MM.1S (cell line): Measurements from ENCODE around the gene CXCL5.

Experiments used
- DNase-seq: peaks from one replicate; pipeline ENCODE4 v3.0.0-alpha.2; 2015
- H2AFZ ChIP-seq: fragments of 300-600 bp; sonication (generic); 2 replicates; pipeline ENCODE4 v1.6.0; 2016; ENCODE audit warnings: antibody characterized with exemption, low read length
- H3F3A ChIP-seq: fragments of 300-600 bp; sonication (generic); 2 replicates; pipeline ENCODE4 v1.6.1; 2016; ENCODE audit warnings: mild to moderate bottlenecking, antibody characterized with exemption, low read length, moderate library complexity, mixed read lengths; ENCODE audit not compliant: insufficient read depth
- H3K27ac ChIP-seq: fragments of 300-600 bp; sonication (generic); 2 replicates; pipeline ENCODE4 v1.5.1; 2016; ENCODE audit warnings: mild to moderate bottlenecking, low read length
- H3K27me3 ChIP-seq: fragments of 300-600 bp; sonication (generic); replicated peaks from 2 replicates; pipeline ENCODE4 v1.6.0; 2016; ENCODE audit warnings: low read length; ENCODE audit not compliant: insufficient read depth
- H3K36me3 ChIP-seq: fragments of 300-600 bp; sonication (generic); replicated peaks from 2 replicates; pipeline ENCODE4 v1.6.1; 2016; ENCODE audit warnings: mild to moderate bottlenecking, low read length, mixed read lengths; ENCODE audit not compliant: insufficient read depth
- H3K4me1 ChIP-seq: fragments of 300-600 bp; sonication (generic); 2 replicates; pipeline ENCODE4 v1.6.1; 2016; ENCODE audit warnings: low read length, mixed read lengths
- H3K4me2 ChIP-seq: fragments of 300-600 bp; sonication (generic); 2 replicates; pipeline ENCODE4 v1.6.0; 2016; ENCODE audit warnings: low read depth, low read length
- H3K4me3 ChIP-seq: fragments of 300-600 bp; sonication (generic); 2 replicates; pipeline ENCODE4 v1.5.1; 2016; ENCODE audit warnings: low read length, mixed read lengths
- H3K79me2 ChIP-seq: fragments of 300-600 bp; sonication (generic); 2 replicates; pipeline ENCODE4 v1.6.1; 2016; ENCODE audit warnings: mixed run types, low read length, mixed read lengths
- H3K9ac ChIP-seq: fragments of 300-600 bp; sonication (generic); 2 replicates; pipeline ENCODE4 v1.6.1; 2016; ENCODE audit warnings: low read length, mixed read lengths
- H3K9me2 ChIP-seq: fragments of 300-600 bp; sonication (generic); replicated peaks from 2 replicates; pipeline ENCODE4 v1.6.1; 2016; ENCODE audit warnings: mild to moderate bottlenecking, low read length, mixed read lengths; ENCODE audit not compliant: insufficient read depth
- H3K9me3 ChIP-seq: fragments of 300-600 bp; sonication (generic); replicated peaks from 2 replicates; pipeline ENCODE4 v1.6.1; 2016; ENCODE audit warnings: mild to moderate bottlenecking, low read length, mixed read lengths; ENCODE audit not compliant: insufficient read depth
- H4K20me1 ChIP-seq: fragments of 300-600 bp; sonication (generic); 2 replicates; pipeline ENCODE4 v1.6.1; 2016; ENCODE audit warnings: mild to moderate bottlenecking, low read length, moderate library complexity, mixed read lengths; ENCODE audit not compliant: insufficient read depth
- EZH2 ChIP-seq: fragments of 300-600 bp; sonication (generic); optimal IDR thresholded peaks from 2 replicates; pipeline ENCODE3; 2017; ENCODE audit warnings: low read depth, mild to moderate bottlenecking, antibody characterized with exemption, low read length, mixed read lengths
- EZH2phosphoT487 ChIP-seq: fragments of 300-600 bp; sonication (generic); IDR thresholded peaks from 2 replicates; pipeline ENCODE4 v1.6.1; 2018; ENCODE audit warnings: antibody characterized with exemption, low read length
- TF ChIP-seq, protein P1 (sequence below): fragments of 300-600 bp; sonication (generic); IDR thresholded peaks from 2 replicates; pipeline ENCODE4 v1.5.1; 2016; ENCODE audit warnings: antibody characterized with exemption, low read length, mixed read lengths

The CXCL5 gene

DNA sequence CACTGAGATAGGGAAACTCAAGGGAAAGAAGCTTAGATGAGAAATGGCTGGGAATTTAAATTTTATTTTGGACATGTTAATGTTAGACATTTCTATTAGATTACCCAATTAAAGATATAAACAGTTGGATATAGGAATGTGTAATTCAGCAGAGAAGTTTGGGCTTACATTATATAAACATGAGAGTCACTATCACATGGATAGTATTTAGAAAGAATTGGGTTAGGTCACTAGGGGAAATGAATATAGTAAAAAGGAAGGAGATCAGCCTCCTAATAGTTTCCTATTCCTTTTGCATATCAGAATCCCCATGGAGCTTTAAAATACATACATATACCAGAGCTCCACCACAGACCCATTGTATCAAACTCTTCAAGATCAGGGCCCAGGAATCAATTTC is 19.6 kb upstream of the CXCL5 start:
- Histone ChIP-seq H3K9ac (no peak overlapping the region), H3K9me3 (no peaks in the 10 kb centered on the region)

DNA sequence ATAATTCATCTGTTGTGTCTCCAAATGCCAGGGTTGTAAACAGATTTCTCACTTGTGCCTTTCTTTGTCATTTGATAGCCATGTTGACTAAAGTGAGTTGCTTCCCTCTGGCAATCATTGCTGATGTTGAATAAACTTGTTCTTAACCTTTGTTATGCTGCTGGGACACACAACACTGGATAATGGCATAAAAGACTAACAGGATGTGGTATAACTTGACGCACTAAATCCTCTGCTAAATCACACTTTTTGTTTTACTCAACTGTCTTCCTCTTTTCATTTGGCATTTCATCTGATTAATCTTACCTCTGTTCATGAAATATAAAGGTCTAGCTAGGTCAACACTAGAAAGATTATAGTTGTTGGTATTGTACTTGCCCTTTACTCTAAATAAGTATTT is 17.6 kb upstream of the CXCL5 start:
- no peaks in the 10 kb centered on the region for H3F3A ChIP-seq
- H3K9me3 ChIP-seq, result no peaks in the 10 kb centered on the region
- no peaks in the 10 kb centered on the region for H4K20me1 ChIP-seq
- TF ChIP-seq EZH2 (no peak), EZH2phosphoT487 (no peak)
- TF ChIP-seq, protein P1, sequence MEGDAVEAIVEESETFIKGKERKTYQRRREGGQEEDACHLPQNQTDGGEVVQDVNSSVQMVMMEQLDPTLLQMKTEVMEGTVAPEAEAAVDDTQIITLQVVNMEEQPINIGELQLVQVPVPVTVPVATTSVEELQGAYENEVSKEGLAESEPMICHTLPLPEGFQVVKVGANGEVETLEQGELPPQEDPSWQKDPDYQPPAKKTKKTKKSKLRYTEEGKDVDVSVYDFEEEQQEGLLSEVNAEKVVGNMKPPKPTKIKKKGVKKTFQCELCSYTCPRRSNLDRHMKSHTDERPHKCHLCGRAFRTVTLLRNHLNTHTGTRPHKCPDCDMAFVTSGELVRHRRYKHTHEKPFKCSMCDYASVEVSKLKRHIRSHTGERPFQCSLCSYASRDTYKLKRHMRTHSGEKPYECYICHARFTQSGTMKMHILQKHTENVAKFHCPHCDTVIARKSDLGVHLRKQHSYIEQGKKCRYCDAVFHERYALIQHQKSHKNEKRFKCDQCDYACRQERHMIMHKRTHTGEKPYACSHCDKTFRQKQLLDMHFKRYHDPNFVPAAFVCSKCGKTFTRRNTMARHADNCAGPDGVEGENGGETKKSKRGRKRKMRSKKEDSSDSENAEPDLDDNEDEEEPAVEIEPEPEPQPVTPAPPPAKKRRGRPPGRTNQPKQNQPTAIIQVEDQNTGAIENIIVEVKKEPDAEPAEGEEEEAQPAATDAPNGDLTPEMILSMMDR, result no peak
- H3K4me3 ChIP-seq, result no peak overlapping the region
- no peak overlapping the region for H2AFZ ChIP-seq
- H3K36me3 ChIP-seq, result no peaks in the 10 kb centered on the region
- DNase-seq, result no peak
- no peaks in the 10 kb centered on the region for H3K79me2 ChIP-seq
- H3K4me2 ChIP-seq, result no peak overlapping the region
- no peaks in the 10 kb centered on the region for H3K27me3 ChIP-seq
- no peaks in the 10 kb centered on the region for H3K4me1 ChIP-seq
- no peaks in the 10 kb centered on the region for H3K9me2 ChIP-seq
- no peak overlapping the region for H3K9ac ChIP-seq
- no peak overlapping the region for H3K27ac ChIP-seq

More for the DNA sequence above, 19.6 kb upstream of the CXCL5 start:
- Histone ChIP-seq H3K4me2 (no peak overlapping the region), H2AFZ (no peak overlapping the region), H3K4me1 (no peaks in the 10 kb centered on the region), H3K27me3 (no peaks in the 10 kb centered on the region), H3F3A (no peaks in the 10 kb centered on the region), H3K4me3 (no peak overlapping the region), H3K79me2 (no peaks in the 10 kb centered on the region), H4K20me1 (no peaks in the 10 kb centered on the region), H3K27ac (no peak overlapping the region), H3K9me2 (no peaks in the 10 kb centered on the region), H3K36me3 (no peaks in the 10 kb centered on the region)
- DNase-seq, result no peak
- no peak for TF ChIP-seq EZH2
- TF ChIP-seq, protein P1, result no peak
- TF ChIP-seq EZH2phosphoT487, result no peak

DNA sequence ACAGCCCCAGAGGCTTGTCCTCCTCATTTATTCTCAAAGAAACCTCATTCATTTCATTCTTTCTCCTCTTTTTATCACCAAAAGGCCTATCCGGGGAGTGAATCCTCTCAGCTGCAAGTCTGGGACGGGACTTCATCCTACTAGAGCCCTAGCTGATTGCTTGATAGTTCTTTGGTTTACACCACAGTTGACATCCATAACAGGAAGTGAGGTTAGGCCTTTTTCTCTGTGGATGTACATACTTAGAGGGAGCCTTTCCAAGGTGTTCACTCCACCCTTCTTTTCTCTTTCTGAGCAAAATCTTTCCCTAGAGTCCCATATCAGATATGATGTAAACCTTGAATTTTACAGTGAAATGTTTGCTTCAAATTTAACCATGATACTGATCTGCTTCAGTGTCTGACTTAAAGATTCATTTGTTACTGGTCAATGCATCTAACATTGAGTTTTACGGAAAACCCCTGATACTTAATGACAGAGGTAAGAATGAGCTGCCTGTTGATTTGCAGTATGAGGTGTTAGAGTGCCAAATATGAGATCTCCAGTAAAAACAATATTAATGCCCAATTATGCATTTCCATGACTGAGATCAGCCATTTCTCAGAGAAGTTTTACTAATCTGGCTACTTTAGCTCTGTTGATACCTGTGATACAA is 16.8 kb upstream of the CXCL5 start:
- Histone ChIP-seq H3F3A (no peaks in the 10 kb centered on the region), H3K4me3 (no peak overlapping the region), H3K9me3 (no peaks in the 10 kb centered on the region), H3K9ac (no peak overlapping the region), H4K20me1 (no peaks in the 10 kb centered on the region), H3K79me2 (no peaks in the 10 kb centered on the region), H3K27ac (no peak overlapping the region), H3K4me1 (no peaks in the 10 kb centered on the region), H3K27me3 (no peaks in the 10 kb centered on the region), H3K9me2 (no peaks in the 10 kb centered on the region), H2AFZ (no peak overlapping the region), H3K4me2 (no peak overlapping the region), H3K36me3 (no peaks in the 10 kb centered on the region)
- TF ChIP-seq EZH2phosphoT487 (no peak), EZH2 (no peak)
- TF ChIP-seq, protein P1, result no peak
- DNase-seq, result no peak
